T-helper 17 cell (primary cell): ENCODE results near the gene MARCHF3. TPM values are rescaled to one million over a fixed set of nuclear protein-coding genes. Genes with fewer than 3 reads are reported as not detected.
"Not testable (repeated sequence)": the region's sequence is repeated elsewhere in the genome, so short reads cannot be mapped to it uniquely, and the experiment has no call there.

Experiments
- ATAC-seq: fragments of 150-1000 bp; cut with Tn5 transposase; 2 replicates; pipeline ENCODE4 v1.10.0; 2021; ENCODE audit warnings: mild to moderate bottlenecking, moderate library complexity
- DNase-seq, 3 donors: peaks; one replicate each; pipeline versions ENCODE4 v3.0.0 to v3.0.0-alpha.2; 2020 to 2021
- H3K9me3 ChIP-seq: one replicate; pipeline ENCODE4 v1.7.0; 2013; ENCODE audit warnings: low read length, mild to moderate bottlenecking; ENCODE audit not compliant: control insufficient read depth, poor library complexity, severe bottlenecking
- H3K27ac Mint-ChIP-seq: one replicate; pipeline ENCODE4 v1.8.0; 2022; ENCODE audit warnings: mild to moderate bottlenecking, moderate library complexity, mixed read lengths
- H3K27me3 Mint-ChIP-seq: one replicate; pipeline ENCODE4 v1.8.0; 2022; ENCODE audit warnings: mixed read lengths
- H3K36me3 Mint-ChIP-seq: one replicate; pipeline ENCODE4 v1.8.0; 2022; ENCODE audit warnings: low read depth, mixed read lengths
- H3K4me1 Mint-ChIP-seq: one replicate; pipeline ENCODE4 v1.8.0; 2022; ENCODE audit warnings: mild to moderate bottlenecking, mixed read lengths
- H3K4me3 Mint-ChIP-seq: one replicate; pipeline ENCODE4 v1.8.0; 2022; ENCODE audit warnings: mild to moderate bottlenecking, moderate library complexity, mixed read lengths
- total RNA-seq, 4 donors: library from RNA in 2 of 4; stranded (reverse) in 2 of 4; gene quantifications; one replicate each; pipeline ENCODE4 v1.2.3 and lab custom pipeline; 2022 to 2026

The MARCHF3 gene
- total RNA-seq, 2 donors from 2014 or later = 6.6 to 8.4 TPM

GRCh38 chr5:127061956-127062355 is 31.6 kb upstream of the MARCHF3 start:
- Mint-ChIP-seq H3K36me3 (peaks cover 3% of the 10 kb centered on the region), H3K4me1 (peaks cover 5% of the 10 kb centered on the region), H3K4me3 (no peak overlapping the region), H3K27me3 (no peaks in the 10 kb centered on the region), H3K27ac (no peak overlapping the region)
- ATAC-seq (no peak), DNase-seq (no peak)
- no peaks in the 10 kb centered on the region for H3K9me3 ChIP-seq

- Mint-ChIP-seq H3K36me3 (peaks cover 3% of the 10 kb centered on the region), H3K27ac (no peak overlapping the region), H3K4me1 (peaks cover 5% of the 10 kb centered on the region), H3K4me3 (no peak overlapping the region), H3K27me3 (no peaks in the 10 kb centered on the region)
- H3K9me3 ChIP-seq = no peaks in the 10 kb centered on the region
- DNase-seq = no peak
- no peak for ATAC-seq
Observed at GRCh38 chr5:127061537-127061936, 31.2 kb upstream of the MARCHF3 start.

GRCh38 chr5:127060470-127060985 is 30.2 kb upstream of the MARCHF3 start:
- H3K4me1 Mint-ChIP-seq = peaks cover 5% of the 10 kb centered on the region
- H3K27me3 Mint-ChIP-seq = no peaks in the 10 kb centered on the region
- ATAC-seq (no peak), DNase-seq (no peak)
- peaks cover 5% of the 10 kb centered on the region for H3K36me3 Mint-ChIP-seq
- H3K27ac Mint-ChIP-seq = peak overlapping the region; percentile 29
- H3K9me3 ChIP-seq = no peaks in the 10 kb centered on the region
- no peak overlapping the region for H3K4me3 Mint-ChIP-seq

GRCh38 chr5:127056896-127057295 is 26.5 kb upstream of the MARCHF3 start:
- H3K9me3 ChIP-seq = no peaks in the 10 kb centered on the region
- peaks cover 5% of the 10 kb centered on the region for H3K4me1 Mint-ChIP-seq
- no peak overlapping the region for H3K27ac Mint-ChIP-seq
- no peak overlapping the region for H3K4me3 Mint-ChIP-seq
- DNase-seq (no peak), ATAC-seq (no peak)
- no peaks in the 10 kb centered on the region for H3K27me3 Mint-ChIP-seq
- peaks cover 7% of the 10 kb centered on the region for H3K36me3 Mint-ChIP-seq

GRCh38 chr5:127055880-127056653 is 25.7 kb upstream of the MARCHF3 start:
- no peak for DNase-seq
- no peaks in the 10 kb centered on the region for H3K27me3 Mint-ChIP-seq

GRCh38 chr5:127053551-127053950 is 23.2 kb upstream of the MARCHF3 start:
- not testable (repeated sequence) for H3K4me3 Mint-ChIP-seq, H3K36me3 Mint-ChIP-seq, H3K4me1 Mint-ChIP-seq, ATAC-seq, H3K27me3 Mint-ChIP-seq, DNase-seq, H3K27ac Mint-ChIP-seq, H3K9me3 ChIP-seq

More at GRCh38 chr5:127055880-127056653, 25.7 kb upstream of the MARCHF3 start:
- Mint-ChIP-seq H3K4me1 (peaks cover 5% of the 10 kb centered on the region), H3K4me3 (no peak overlapping the region), H3K36me3 (peaks cover 8% of the 10 kb centered on the region), H3K27ac (no peak overlapping the region)
- ATAC-seq = no peak
- no peaks in the 10 kb centered on the region for H3K9me3 ChIP-seq

- Mint-ChIP-seq H3K27ac (no peak overlapping the region), H3K4me3 (no peak overlapping the region), H3K4me1 (no peaks in the 10 kb centered on the region), H3K27me3 (no peaks in the 10 kb centered on the region), H3K36me3 (peaks cover 5% of the 10 kb centered on the region)
- H3K9me3 ChIP-seq = no peaks in the 10 kb centered on the region
- DNase-seq = no peak
- no peak for ATAC-seq
Observed at GRCh38 chr5:127053049-127053448, 22.7 kb upstream of the MARCHF3 start.

- DNase-seq (no peak), ATAC-seq (no peak)
- Mint-ChIP-seq H3K36me3 (peaks cover 7% of the 10 kb centered on the region), H3K4me3 (no peak overlapping the region), H3K27ac (no peak overlapping the region), H3K4me1 (no peaks in the 10 kb centered on the region), H3K27me3 (no peaks in the 10 kb centered on the region)
- H3K9me3 ChIP-seq = no peaks in the 10 kb centered on the region
Observed at GRCh38 chr5:127051591-127051990, 21.2 kb upstream of the MARCHF3 start.

- H3K9me3 ChIP-seq = no peaks in the 10 kb centered on the region
- Mint-ChIP-seq H3K36me3 (peaks cover 2% of the 10 kb centered on the region), H3K27me3 (no peaks in the 10 kb centered on the region), H3K27ac (no peak overlapping the region), H3K4me3 (no peak overlapping the region), H3K4me1 (no peaks in the 10 kb centered on the region)
- ATAC-seq (no peak), DNase-seq (no peak)
Observed at GRCh38 chr5:127046343-127047072, 16.1 kb upstream of the MARCHF3 start.

GRCh38 chr5:127042593-127042992 is 12.2 kb upstream of the MARCHF3 start:
- no peak for DNase-seq

GRCh38 chr5:127041571-127041970 is 11.2 kb upstream of the MARCHF3 start:
- no peak for DNase-seq
- no peaks in the 10 kb centered on the region for H3K36me3 Mint-ChIP-seq
- H3K27me3 Mint-ChIP-seq = no peaks in the 10 kb centered on the region
- H3K9me3 ChIP-seq = no peaks in the 10 kb centered on the region
- ATAC-seq = no peak
- H3K27ac Mint-ChIP-seq = no peak overlapping the region
- peaks cover 3% of the 10 kb centered on the region for H3K4me1 Mint-ChIP-seq
- no peak overlapping the region for H3K4me3 Mint-ChIP-seq

More at GRCh38 chr5:127042593-127042992, 12.2 kb upstream of the MARCHF3 start:
- H3K36me3 Mint-ChIP-seq = peaks cover 2% of the 10 kb centered on the region
- H3K4me1 Mint-ChIP-seq = peaks cover 3% of the 10 kb centered on the region
- H3K9me3 ChIP-seq = no peaks in the 10 kb centered on the region
- no peak for ATAC-seq
- no peak overlapping the region for H3K4me3 Mint-ChIP-seq
- no peak overlapping the region for H3K27ac Mint-ChIP-seq
- no peaks in the 10 kb centered on the region for H3K27me3 Mint-ChIP-seq

GRCh38 chr5:127040796-127041520 is 10.6 kb upstream of the MARCHF3 start:
- Mint-ChIP-seq H3K36me3 (no peaks in the 10 kb centered on the region), H3K4me3 (no peak overlapping the region), H3K4me1 (peaks cover 3% of the 10 kb centered on the region), H3K27me3 (no peaks in the 10 kb centered on the region), H3K27ac (no peak overlapping the region)
- no peaks in the 10 kb centered on the region for H3K9me3 ChIP-seq
- no peak for DNase-seq
- ATAC-seq = no peak

GRCh38 chr5:127038550-127038949 is 8.2 kb upstream of the MARCHF3 start:
- Mint-ChIP-seq H3K27me3 (peaks cover 7% of the 10 kb centered on the region), H3K36me3 (no peaks in the 10 kb centered on the region), H3K4me3 (no peak overlapping the region), H3K4me1 (peaks cover 6% of the 10 kb centered on the region), H3K27ac (no peak overlapping the region)
- ATAC-seq = no peak
- no peaks in the 10 kb centered on the region for H3K9me3 ChIP-seq
- no peak for DNase-seq
